ENCODE results near the gene PTH1R.

The PTH1R gene

DNA sequence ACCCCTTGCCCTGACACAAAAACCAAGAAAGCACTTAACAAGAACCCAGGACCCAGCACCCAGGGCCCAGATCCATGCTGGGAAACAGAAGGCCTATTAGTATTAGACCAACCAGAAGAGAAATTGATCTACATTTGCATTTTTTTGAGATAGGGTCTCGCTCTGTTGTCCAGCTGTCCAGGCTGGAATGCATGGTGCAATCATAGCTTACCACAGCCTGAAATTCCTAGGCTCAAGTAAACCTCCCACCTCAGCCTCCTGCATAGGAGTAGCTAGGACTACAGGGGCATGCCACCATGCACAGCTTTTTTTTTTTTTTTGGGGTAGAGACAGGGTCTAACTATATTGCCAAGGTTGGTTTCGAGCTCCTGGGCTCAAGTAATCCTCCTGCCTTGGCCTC is 72.7 kb downstream of the PTH1R start:
- Histone ChIP-seq H3K36me3 (ENCODE audit: control insufficient read depth, insufficient read depth, low read length) (no peaks in the 10 kb centered on the region), H3K27ac (ENCODE audit: low read depth, low read length) (no peak overlapping the region), H3K9ac (ENCODE audit: low read length) (no peak overlapping the region), H3K27me3 (ENCODE audit: control insufficient read depth, insufficient read depth, low read length) (no peaks in the 10 kb centered on the region), H3K4me1 (ENCODE audit: control insufficient read depth, insufficient read depth, low read length) (peaks cover 4% of the 10 kb centered on the region), H3K4me3 (ENCODE audit: low read length) (no peak overlapping the region)

DNA sequence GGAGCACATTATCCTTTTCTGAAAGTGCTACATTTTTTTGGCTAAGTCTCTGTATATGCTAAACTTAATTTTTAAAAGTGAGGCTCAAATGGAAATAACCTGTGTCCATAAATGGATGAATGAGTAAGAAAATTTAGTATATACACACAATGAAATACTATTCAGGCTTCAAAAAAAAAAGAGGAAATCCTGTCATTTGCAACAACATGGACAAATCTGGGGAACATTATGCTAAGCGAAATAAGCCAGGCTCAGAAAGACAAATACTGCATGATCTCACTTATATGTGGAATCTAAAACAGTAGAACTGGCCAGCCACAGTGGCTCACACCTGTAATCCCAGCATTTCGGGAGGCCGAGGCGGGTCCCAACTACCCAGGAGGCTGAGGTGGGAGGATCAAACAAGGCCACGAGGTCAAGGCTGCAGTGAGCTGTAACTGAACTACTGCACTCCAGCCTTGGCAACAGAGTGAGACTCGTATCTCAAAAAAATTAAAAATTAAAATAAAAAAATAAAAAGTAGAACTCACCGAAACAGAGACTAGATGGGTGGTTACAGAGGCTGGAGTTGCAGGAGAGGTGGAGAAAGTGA is 73.2 kb downstream of the PTH1R start:
- H3K36me3 ChIP-seq (ENCODE audit: control insufficient read depth, insufficient read depth, low read length), result no peaks in the 10 kb centered on the region
- no peak overlapping the region for H3K27ac ChIP-seq (ENCODE audit: low read depth, low read length)
- no peaks in the 10 kb centered on the region for H3K27me3 ChIP-seq (ENCODE audit: control insufficient read depth, insufficient read depth, low read length)
- H3K9ac ChIP-seq (ENCODE audit: low read length), result no peak overlapping the region
- no peak overlapping the region for H3K4me3 ChIP-seq (ENCODE audit: low read length)
- peaks cover 4% of the 10 kb centered on the region for H3K4me1 ChIP-seq (ENCODE audit: control insufficient read depth, insufficient read depth, low read length)

DNA sequence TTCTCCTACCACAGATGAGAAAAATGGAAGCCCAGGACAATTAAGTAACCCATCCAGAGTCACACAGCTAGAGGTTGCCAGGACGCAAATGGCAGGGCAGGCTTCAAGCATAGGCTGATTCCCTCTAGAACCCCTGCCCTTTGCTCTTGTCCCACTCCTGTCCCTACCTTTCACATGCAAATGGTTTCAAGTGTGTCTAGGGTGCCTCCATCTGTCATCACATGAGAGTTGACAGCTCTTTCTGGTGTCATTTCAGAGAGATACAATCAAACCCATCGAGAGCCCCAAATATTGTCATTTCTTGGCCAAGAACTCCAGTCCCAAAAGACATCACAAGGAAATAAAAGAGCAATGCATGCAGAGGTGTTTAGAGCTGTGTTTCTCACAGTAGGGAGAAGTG is 75.3 kb downstream of the PTH1R start:
- Histone ChIP-seq H3K27me3 (ENCODE audit: control insufficient read depth, insufficient read depth, low read length) (no peaks in the 10 kb centered on the region), H3K36me3 (ENCODE audit: control insufficient read depth, insufficient read depth, low read length) (no peaks in the 10 kb centered on the region), H3K9ac (ENCODE audit: low read length) (no peak overlapping the region), H3K27ac (ENCODE audit: low read depth, low read length) (no peak overlapping the region), H3K4me1 (ENCODE audit: control insufficient read depth, insufficient read depth, low read length) (peaks cover 4% of the 10 kb centered on the region), H3K4me3 (ENCODE audit: low read length) (no peak overlapping the region)

All from rectal smooth muscle tissue (tissue), 1 donor.